ENCODE data around the gene SEPTIN5.

DNA sequence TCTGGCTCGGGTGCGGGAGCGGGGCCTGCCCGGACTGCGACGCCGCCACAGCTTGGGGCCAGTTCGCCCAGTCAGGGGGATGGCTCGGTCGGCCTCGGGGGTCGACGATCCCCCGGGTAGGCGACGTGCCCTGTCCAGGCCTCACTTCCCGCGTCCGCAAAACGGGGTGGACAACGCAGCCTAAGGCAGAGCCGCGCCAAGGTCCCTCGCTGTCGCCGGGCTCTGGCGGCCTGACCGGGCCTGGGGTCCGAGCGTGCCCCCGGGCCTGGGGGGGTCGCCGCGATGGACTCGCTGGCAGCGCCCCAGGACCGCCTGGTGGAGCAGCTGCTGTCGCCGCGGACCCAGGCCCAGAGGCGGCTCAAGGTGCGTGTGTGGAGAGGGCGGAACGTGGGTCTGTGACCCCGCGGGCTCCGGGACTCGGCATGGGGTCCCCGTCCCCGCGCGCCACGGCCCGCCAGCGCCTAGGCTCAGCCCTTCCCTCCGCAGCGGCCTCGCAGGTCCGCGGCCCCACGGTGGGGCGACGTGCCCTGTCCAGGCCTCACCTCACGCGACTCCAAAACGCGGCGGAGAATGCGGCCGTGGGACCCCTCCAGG, 4.2 kb downstream of the SEPTIN5 start:
- TF ChIP-seq, protein P1, sequence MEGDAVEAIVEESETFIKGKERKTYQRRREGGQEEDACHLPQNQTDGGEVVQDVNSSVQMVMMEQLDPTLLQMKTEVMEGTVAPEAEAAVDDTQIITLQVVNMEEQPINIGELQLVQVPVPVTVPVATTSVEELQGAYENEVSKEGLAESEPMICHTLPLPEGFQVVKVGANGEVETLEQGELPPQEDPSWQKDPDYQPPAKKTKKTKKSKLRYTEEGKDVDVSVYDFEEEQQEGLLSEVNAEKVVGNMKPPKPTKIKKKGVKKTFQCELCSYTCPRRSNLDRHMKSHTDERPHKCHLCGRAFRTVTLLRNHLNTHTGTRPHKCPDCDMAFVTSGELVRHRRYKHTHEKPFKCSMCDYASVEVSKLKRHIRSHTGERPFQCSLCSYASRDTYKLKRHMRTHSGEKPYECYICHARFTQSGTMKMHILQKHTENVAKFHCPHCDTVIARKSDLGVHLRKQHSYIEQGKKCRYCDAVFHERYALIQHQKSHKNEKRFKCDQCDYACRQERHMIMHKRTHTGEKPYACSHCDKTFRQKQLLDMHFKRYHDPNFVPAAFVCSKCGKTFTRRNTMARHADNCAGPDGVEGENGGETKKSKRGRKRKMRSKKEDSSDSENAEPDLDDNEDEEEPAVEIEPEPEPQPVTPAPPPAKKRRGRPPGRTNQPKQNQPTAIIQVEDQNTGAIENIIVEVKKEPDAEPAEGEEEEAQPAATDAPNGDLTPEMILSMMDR (IDR thresholded peaks at IDR 0.05; ENCODE audit: insufficient read depth, low read length, poor library complexity, severe bottlenecking): no peak
- no peak for TF ChIP-seq EZH2phosphoT487 (conservative IDR thresholded peaks at IDR 0.05; ENCODE audit: low read length)

Data from SU-DHL-6 (cell line).